ENCODE data around the gene STRBP.
"Not testable (repeated sequence)": the region's sequence is repeated elsewhere in the genome, so short reads cannot be mapped to it uniquely, and the experiment has no call there.

STRBP gene

DNA sequence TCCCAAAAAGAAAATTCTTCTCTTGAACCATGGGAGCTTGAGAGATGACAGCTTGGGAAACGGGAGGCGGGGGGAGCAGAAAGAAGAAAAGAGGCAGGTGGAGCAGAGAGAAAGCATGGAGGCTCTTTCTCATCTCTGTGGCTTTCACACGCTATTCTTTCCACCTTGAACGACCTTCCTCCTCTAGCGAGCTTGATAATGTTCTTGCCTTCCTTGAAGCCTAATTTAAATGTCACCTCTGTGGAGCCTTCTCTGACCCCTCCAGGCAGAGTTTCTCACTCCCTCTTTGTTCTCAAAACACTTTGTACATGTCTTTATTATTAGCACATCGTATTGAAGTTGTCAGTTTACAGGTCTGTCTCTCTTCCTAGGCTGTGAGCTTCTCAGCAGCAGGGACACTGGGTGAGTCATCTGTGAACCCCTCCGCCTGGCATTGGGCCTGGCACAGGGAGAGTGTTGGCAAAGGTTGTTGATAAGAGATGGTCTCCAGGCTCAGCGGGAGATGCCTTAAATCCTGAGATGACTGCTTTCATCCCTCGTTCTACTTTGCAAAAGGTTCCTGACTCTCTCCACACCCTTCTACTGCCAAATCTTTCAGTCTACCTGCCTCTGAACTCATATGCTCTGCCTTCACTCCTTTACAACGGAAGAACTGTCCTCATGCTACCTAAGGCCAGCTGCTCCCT is 14.1 kb upstream of the STRBP start:
- DNase-seq = no peak

GRCh38 chr9:123281659-123282350 is 13.4 kb upstream of the STRBP start:
- DNase-seq = no peak

DNA sequence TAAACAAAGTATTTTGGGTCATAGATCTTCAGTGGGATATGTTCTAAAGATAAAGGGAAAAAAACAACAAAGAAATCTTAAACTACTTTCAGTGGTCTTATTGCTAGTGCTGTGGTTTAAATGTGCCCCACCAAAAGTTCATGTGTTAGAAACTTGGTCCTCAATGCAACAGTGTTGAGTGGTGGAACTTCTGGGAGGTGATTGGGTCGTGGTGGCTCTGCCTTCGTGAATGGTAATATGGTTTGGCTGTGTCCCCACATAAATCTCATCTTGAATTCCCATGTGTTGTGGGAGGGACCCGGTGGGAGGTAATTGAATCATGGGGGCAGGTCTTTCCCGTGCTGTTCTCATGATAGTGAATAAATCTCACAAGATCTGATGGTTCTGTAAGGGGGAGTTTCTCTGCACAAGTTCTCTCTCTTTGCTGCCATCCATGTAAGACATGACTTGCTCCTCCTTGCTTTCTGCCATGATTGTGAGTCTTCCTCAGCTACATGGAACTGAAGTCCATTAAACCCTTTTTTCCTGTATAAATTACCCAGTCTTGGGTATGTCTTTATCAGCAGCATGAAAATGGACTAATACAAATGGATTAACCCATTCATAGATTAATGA is 10.6 kb upstream of the STRBP start:
- not testable (repeated sequence) for DNase-seq

GRCh38 chr9:123278361-123278760 is 10.0 kb upstream of the STRBP start:
- no peak for DNase-seq

- DNase-seq = no peak
Measured at GRCh38 chr9:123276551-123276950, 8.2 kb upstream of the STRBP start.

GRCh38 chr9:123271133-123271532 is 2.7 kb upstream of the STRBP start:
- DNase-seq = not testable (repeated sequence)

- DNase-seq = no peak
Measured at GRCh38 chr9:123269281-123269680, 895 bp upstream of the STRBP start.

GRCh38 chr9:123268199-123268464 is 254 bp downstream of the STRBP start:
- DNase-seq = no peak

GRCh38 chr9:123267481-123268198 is 746 bp downstream of the STRBP start:
- DNase-seq = no peak

DNA sequence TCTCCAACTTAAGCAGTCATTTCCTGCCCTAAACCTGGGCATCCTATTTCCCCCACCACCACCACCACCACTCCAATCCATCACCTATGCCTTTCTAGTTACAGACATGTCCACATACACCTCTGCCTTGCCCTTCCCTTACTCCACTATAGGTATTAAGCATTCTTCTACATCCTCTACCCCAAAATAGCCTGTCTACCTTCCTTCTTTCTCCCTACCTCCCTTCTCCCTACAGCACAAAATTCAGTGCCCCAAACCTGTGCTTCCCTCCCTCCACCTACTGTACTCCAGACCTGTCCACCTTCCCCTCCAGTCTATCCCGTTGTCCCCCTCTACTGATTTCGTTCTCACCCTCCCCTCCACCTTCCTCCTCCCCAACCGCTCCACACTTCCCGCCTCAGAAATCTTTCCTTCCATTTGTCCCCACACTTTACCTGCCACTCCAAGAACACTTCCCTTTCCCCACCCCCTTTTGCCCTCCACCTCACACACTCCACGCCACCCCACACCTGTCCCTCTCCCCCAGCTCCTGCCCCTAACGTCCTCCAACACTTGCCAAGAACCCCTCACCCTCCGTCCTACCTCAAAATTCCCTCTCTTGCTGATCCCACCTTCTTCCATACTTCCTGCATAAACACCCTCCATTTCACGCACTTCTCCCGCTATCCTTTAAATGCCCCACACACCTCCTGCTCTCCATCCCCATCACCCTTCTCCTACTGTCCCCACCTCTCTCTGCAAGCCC is 1.6 kb downstream of the STRBP start:
- no peak for DNase-seq

GRCh38 chr9:123265833-123266232 is 2.6 kb downstream of the STRBP start:
- no peak for DNase-seq

GRCh38 chr9:123263227-123263626 is 5.2 kb downstream of the STRBP start:
- DNase-seq = no peak

DNA sequence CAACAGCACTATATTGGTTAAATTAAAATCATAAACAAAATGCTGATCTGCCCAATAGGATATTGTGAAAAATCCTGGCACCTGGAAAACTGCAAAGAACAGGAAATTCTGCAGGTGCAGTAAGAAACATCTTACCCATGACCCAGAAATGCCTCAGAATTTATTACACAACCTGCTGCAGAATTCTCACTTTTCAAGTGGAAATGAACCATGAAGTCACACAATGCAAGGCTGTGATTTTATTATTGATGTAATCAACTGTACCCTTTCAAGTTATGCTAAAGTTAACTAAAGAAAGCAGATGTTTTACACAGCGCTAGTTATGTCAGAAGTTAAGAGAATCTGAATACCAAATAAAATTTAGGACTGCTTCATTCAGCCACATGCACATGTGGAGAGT is 6.0 kb downstream of the STRBP start:
- no peak for DNase-seq

DNA sequence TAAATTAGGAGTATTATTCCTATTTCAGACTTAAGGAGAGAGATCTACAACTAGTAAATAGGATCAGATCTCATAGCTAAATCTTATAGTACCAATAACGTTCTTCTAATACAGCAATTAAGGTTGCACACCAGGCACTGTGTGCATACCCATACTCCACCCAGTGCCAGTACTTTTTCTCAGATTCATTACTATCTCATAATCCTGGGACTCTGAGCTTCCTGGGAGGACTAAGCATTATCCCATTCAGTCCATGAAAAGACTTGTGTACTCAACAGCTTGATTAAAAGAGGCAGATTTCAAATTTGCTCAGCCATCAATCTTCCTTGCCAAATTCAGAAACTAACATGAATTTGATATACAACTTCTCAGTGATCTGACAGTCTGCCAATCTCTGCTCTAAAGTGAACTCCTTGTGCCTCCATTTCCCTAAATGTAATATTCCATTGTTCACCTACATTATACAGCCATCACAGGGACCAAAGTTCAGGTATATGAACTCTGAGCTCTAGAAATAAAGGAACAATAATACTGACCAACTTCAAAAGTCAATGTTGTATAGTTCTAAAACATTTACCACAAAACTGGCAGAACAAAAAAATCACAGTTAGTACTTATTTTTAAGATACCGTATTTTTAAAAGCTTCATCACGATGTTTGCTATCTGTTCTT is 7.2 kb downstream of the STRBP start:
- no peak for DNase-seq

- DNase-seq = no peak
Measured at GRCh38 chr9:123260340-123260739, 8.0 kb downstream of the STRBP start.

GRCh38 chr9:123257276-123257675 is 11.1 kb downstream of the STRBP start:
- no peak for DNase-seq

DNA sequence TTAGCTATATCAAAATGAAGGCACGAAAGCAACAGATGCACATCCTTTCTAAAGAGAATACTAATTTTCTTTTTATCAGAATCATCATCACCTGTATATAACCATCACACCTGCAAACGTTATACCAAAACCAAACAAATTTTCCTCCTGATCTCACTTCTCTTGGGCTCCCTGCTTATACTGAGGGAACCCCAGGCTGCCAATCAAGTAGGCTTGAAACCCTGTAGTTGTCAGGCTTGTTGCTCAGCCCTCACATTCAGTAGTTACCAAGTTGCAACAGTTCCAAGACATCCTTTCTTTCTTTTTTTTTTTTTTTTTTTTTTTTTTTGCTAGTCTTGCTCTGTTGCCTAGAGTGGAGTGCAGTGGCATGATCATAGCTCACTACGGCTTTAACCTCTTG is 12.7 kb downstream of the STRBP start:
- DNase-seq = no peak

DNA sequence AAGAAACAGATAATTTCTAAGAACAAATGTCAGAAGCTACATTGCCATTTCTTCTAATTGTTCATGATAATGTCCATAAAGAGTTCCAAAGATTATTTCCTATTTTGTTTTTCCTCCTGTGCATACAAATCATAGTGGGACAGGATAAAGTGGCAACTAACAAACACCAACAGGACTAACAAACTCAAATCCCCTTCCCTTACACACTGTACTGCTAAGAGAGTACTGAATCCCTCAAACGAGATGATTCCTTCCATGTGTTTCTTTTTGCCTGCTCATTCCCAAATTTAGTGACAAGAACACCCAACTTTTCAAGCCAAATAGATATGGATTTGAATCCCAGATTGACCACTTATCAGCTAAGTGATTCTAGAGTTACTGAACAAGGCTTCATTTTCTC is 15.2 kb downstream of the STRBP start:
- DNase-seq = no peak

- no peak for DNase-seq
Measured at GRCh38 chr9:123251741-123252140, 16.6 kb downstream of the STRBP start.

DNA sequence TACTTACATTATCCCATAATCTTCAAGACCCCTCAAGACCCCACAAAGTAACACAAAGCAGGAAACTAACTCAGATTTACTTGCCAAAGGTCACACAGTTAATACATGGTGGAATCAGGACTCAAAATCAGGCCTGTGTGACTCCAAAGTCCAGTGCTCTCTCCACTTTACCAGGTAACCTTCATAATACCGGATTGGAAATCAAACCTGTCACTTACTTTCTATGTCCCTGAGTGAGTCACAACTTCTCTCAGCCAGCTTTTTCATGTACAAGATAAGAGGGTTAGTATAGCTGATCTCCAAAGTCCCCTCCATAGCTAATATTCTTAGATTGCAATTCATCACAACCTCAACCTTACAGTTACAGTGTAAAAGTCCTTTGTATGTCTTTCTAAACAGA is 17.1 kb downstream of the STRBP start:
- no peak for DNase-seq

GRCh38 chr9:123250504-123250903 is 17.9 kb downstream of the STRBP start:
- DNase-seq = no peak

- not testable (repeated sequence) for DNase-seq
Measured at GRCh38 chr9:123249162-123249561, 19.2 kb downstream of the STRBP start.

GRCh38 chr9:123248630-123249029 is 19.8 kb downstream of the STRBP start:
- DNase-seq = no peak
